NCI-H2227 (cell line): Measurements from ENCODE around the gene C1QL1.

Source experiments
- DNase-seq: peaks from one replicate; lab custom pipeline; 2025; ENCODE audit not compliant: unreplicated experiment; lab: John Stamatoyannopoulos, UW

C1QL1 gene

DNA sequence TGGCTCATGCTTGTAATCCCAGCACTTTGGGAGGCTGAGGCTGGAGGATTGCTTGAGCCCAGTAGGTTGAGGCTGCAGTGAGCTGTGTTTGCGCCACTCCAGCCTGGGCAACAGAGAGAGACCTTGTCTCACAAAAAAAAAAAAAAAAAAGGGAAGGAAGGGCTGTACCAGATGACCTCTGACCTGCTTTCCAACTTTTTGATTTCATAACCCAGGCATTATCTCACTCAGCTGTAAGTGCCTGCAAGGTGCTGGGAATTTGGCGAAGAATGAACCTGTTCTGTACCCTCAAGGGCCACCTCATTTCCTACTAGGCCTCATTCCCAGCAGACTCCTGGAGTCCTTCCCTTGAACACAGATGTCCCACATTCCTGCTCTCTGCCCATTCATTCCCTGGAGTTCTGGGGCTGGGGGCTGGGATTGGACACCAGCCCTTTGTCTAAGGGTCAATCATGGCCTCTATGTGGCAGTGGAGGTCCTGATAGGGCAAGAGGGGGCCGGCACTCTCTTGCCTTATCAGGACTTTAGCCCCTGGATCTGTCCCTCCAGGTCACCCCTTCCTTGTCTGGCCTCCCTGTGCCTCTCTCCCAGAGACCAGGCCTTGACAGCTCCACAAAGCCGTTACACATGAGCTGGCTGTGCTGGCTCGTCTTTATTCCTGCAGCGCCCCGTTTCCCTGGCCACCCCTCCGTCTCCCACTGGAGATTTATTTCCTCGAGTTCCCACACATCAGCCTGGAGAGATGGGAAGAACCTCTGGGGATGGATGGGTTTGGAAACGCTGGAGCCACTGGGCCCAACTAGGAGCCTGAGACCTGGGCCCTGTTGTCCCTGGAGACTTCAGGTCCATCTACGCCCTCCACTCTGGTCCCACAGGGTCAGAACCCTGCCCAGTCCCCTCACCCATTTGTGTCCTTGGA lies 52.0 kb downstream of the C1QL1 start:
- no peak for DNase-seq

DNA sequence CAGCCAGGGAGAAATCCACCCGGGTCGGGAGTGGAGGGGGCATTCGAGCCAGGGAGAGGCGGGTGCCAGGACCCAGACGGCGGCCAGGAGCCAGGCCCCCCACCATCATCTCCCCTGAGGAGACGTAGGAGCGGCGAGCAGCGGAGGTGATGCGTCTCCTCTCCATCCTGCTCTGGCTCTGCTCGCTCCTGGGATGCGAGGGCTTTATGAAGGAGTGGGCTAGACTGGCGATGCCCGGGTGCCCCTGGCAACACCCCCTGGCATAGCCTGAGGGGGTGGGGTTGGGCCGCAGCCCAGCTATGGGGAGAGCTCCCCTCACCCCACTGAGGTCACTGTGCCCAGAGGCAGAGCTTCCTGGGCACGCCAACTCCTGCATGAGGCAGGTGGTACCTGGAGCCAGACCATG lies 52.8 kb downstream of the C1QL1 start, which contains the start of gene GFAP:
GFAP (minus strand) TSS at position 180 of the 406 bp plus-strand sequence; CDS start at position 166, 14 bp downstream.
- DNase-seq: no peak

DNA sequence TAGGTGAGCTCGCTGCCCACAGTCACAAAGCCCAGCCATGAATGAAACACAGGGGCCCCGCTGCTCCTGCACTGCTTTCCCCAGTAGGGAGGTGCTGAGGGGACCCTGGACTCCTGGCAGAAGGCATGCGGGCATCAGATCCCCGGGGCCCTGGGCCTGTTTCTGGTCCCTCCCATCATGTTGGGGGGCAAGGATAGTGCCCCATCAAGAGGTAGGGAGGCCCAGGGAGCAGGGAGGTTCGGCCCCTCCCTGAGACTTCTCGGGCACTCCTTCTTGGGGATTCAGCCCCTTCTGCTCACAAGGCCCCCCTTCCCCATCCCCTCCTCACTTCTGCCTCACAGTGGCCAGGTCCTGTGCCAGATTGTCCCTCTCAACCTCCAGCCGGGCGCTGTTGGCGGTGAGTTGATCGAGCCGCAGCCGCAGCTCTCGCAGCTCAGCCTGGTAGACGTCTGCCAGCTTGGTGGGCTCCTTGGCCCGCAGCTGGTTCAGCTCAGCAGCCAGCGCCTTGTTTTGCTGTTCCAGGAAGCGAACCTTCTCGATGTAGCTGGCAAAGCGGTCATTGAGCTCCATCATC lies 53.3 kb downstream of the C1QL1 start:
- no peak for DNase-seq

DNA sequence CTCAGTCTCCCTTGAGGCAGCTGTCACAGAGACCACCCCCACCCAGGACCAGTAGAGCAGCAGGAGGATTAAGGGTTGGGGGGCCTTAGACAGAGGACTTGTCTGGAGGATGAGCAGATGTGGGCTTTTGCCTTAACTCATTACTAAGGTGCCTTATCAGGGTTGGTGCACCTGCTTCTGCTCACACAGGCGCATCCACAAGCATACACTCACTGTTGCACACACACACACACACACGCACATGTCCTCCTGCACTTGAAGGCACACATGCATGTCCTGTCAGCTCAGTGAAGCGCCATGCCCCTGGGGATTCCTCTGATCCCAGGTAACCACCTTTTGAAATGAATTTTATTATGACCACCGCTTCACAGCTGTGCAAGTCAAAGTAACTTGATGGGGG lies 54.0 kb downstream of the C1QL1 start:
- peak; percentile 26 for DNase-seq

DNA sequence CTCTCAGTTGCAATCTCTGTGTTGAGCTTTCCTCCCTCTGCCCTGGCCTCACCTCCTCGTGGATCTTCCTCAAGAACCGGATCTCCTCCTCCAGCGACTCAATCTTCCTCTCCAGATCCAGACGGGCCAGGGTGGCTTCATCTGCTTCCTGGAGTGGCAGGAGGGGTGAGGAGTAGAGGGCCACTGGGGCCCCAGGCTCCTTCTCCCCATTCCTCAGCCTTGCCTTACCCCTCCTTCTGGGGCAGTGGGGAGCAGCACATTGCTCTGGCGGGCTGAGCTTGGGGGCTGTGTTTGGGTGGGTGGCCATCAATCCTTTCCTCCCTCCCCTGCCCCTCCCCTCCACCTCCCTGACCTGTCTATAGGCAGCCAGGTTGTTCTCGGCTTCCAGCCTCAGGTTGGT lies 54.4 kb downstream of the C1QL1 start:
- no peak for DNase-seq

DNA sequence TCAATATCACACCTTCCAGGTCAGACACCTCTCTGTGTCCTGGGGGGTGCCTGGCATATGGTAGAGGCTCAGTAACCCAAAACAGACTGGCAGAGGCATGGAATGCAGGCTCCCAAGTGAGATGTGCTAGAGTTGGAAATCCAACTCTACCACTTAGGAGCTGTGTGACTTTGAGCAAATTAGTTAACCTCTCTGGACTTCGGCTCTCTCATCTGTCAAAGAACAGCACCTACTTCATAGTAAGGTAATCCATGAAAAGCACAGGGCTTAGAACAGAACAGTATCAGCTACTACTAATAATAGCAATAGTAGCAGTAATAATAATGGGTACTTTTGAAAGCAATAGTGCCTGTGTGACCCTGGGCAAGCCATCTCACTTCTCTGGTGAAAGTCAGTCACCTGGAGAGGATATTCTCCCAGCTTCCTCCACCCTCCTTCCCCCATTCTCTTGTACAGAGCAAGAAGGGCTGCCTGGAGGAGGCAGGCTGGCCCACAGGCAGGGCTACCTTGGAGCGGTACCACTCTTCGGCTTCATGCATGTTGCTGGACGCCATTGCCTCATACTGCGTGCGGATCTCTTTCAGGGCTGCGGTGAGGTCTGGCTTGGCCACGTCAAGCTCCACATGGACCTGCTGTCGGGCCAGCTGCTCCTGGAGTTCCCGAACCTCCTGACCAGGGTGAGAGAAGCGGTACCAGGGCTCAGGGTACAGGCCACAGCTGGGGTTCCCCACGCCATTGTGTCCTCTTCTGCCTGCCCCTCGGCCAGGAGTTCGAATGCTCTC lies 55.1 kb downstream of the C1QL1 start:
- DNase-seq: no peak

DNA sequence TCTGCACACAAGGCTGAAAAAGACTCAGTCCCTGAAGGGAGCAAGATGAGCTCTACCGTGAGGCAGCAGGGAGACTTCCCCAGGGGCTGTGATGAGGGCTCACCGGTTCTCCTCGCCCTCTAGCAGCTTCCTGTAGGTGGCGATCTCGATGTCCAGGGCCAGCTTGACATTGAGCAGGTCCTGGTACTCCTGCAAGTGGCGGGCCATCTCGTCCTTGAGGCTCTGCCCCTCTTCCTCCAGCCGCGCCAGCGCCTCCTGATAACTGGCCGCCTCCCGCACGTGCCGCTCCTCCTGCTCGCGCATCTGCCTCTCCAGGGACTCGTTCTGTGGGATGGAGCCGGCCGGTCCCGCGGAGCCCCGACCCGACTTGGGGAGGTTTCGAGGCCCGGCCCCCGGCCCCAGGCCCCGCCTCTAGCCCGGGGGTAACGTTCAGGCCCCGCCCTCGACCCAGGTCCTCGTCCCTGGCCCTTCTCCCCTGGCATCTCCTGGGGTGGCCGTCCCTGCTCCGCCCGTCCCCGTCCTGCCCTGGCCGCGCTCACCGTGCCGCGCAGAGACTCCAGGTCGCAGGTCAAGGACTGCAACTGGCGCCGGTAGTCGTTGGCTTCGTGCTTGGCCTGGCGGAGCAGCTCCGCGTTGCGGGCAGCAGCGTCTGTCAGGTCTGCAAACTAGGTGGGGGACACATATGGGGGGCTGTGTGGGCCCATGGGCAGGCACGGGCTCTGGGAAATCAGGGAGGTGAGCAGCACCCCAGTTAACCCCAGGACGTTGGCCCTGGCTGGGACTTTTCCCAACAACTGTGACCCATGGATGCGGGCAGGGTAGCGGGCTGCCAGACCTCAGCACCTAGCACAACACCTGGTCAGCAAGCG lies 56.7 kb downstream of the C1QL1 start:
- DNase-seq: peak; percentile 22

DNA sequence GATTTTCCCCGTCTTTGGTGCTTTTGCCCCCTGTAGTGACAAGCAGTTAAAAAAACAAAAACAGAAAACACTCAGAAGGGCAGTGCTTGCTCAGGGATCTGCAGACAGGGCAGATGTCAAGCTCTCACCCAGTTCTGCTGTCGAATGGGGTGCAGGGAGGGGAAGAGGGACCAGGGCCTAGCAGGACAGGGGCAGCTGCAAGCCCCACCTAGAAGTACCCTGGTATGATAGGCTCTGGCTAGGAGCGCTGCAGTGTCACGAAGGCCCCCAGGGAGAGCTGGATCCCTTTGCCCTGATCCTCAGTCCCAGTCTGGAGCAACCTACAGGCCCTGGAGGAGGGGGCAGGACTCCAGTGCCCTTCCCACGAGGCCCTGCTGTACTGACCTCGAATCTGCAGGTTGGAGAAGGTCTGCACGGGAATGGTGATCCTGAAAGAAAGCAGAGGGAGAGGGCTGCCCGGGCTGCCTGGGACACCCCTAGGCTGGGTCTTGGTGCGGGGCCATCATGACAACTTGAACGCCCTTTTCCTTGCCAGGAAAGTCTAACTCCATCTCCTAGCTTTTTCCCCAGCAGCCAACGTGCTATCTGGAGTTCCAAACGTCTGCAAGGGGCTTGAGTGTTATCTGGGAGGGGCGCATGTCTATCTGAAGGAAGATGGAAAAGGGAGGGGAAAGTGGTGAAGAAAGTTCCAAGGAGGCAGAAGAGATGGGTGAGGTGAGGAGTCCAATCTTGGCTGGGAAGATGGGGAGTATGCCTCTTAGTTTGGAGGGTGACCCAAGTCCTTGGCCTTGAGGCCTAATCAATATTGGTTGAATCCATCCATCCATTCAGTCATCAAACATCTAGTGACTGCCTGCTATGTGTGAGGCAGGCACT lies 57.6 kb downstream of the C1QL1 start:
- DNase-seq: no peak
